NB4 (cell line): ENCODE results near the gene ISM1.

Experiments used
- CTCF ChIP-seq: IDR thresholded peaks from one replicate; pipeline ENCODE4 v1.5.1; 2012; ENCODE audit warnings: low read depth, low read length
- MAX ChIP-seq: IDR thresholded peaks from 2 replicates; pipeline ENCODE4 v1.6.1; 2011; ENCODE audit warnings: low read depth, low read length
- MYC ChIP-seq: IDR thresholded peaks from 2 replicates; pipeline ENCODE4 v1.6.1; 2011; ENCODE audit warnings: low read depth, low read length
- POLR2A ChIP-seq: IDR thresholded peaks from 2 replicates; pipeline ENCODE4 v1.6.1; 2011; ENCODE audit warnings: mild to moderate bottlenecking; ENCODE audit not compliant: insufficient read length; ENCODE audit errors: extremely low read depth

DNA sequence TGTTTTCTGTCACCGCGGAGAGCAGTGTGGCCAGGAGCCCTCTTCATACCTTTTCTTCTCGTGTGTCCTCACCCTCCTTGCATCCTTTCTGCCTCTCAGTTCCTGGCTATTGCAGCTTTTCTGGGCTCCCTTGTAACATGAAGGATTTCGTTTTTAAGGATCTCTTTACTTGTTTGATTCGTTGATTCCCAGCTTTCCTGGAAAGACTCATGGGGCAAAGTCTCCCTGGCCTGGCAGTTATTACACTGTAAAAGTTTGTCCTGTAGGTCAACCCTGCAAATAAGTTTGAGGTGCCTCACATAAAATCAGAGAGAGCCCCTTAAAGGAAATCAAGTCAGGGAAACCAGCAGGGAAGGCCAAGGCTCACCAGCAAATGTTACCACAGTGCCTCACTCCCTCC is 70.1 kb downstream of the ISM1 start:
- TF ChIP-seq CTCF, result no peak
- TF ChIP-seq POLR2A, result no peak
- no peak for TF ChIP-seq MYC
- TF ChIP-seq MAX, result no peak
